Endothelial cell (in vitro differentiated cells): ENCODE data around the gene TSPAN10. TPM values are rescaled to one million over a fixed set of nuclear protein-coding genes. Genes with fewer than 3 reads are reported as not detected.

Experiments
- DNase-seq: peaks from one replicate; pipeline ENCODE4 v3.0.0; 2021; ENCODE audit warnings: low spot score
- H3K27ac Mint-ChIP-seq: one replicate; pipeline ENCODE4 v1.8.0; 2021; ENCODE audit warnings: mixed read lengths, inconsistent platforms; ENCODE audit not compliant: unreplicated experiment
- H3K27me3 Mint-ChIP-seq: one replicate; pipeline ENCODE4 v1.8.0; 2021; ENCODE audit warnings: mild to moderate bottlenecking, moderate library complexity, mixed read lengths, inconsistent platforms; ENCODE audit not compliant: unreplicated experiment
- H3K36me3 Mint-ChIP-seq: one replicate; pipeline ENCODE4 v1.8.0; 2021; ENCODE audit warnings: mild to moderate bottlenecking, low read depth, mixed read lengths, inconsistent platforms; ENCODE audit not compliant: unreplicated experiment
- H3K4me1 Mint-ChIP-seq: one replicate; pipeline ENCODE4 v1.8.0; 2021; ENCODE audit warnings: mild to moderate bottlenecking, mixed read lengths, inconsistent platforms; ENCODE audit not compliant: unreplicated experiment
- H3K4me3 Mint-ChIP-seq: one replicate; pipeline ENCODE4 v1.8.0; 2021; ENCODE audit warnings: mild to moderate bottlenecking, mixed read lengths, inconsistent platforms; ENCODE audit not compliant: unreplicated experiment
- H3K9me3 Mint-ChIP-seq: one replicate; pipeline ENCODE4 v1.8.0; 2021; ENCODE audit warnings: mixed read lengths, inconsistent platforms; ENCODE audit not compliant: unreplicated experiment
- total RNA-seq: library from RNA; stranded (reverse); fragmentation: NEBNext Ultra II Directional; extraction: Animal tissue kit (Norgen Biotek cat#: 25700); gene quantifications from one replicate; pipeline ENCODE4 v1.2.1, GENCODE V29; 2021; ENCODE audit not compliant: unreplicated experiment
- TF ChIP-seq, protein P1 (sequence below): fragments of 200-600 bp; sonication (generic); IDR thresholded peaks from one replicate; pipeline ENCODE4 v1.5.0; 2021; ENCODE audit warnings: antibody characterized with exemption; ENCODE audit not compliant: unreplicated experiment

The TSPAN10 gene
- total RNA-seq, 1 donor from 2014 or later: 2.5 TPM

DNA sequence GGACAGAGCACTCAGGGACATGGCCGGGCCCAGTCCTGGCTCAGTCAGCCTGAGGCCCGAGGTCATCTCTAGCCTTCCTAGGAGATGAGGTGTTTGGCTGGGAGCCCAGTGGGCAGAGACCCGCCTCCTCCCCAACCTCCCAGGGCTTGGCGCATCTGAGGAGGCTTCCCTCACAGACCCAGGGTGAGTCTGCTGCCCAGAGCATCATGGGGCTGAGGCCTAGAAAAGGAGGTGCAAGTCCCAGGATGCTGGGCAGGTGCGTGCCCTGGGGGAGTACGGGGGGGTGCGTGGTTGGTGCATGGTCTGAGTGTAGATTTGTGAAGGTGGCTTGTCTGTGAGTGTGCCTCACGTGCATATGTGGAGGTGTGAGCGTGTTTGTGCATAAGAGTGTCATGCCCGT is 14.7 kb downstream of the TSPAN10 start:
- Mint-ChIP-seq H3K9me3 (no peaks in the 10 kb centered on the region), H3K27ac (no peak overlapping the region), H3K4me3 (peak overlapping the region; percentile 31)

DNA sequence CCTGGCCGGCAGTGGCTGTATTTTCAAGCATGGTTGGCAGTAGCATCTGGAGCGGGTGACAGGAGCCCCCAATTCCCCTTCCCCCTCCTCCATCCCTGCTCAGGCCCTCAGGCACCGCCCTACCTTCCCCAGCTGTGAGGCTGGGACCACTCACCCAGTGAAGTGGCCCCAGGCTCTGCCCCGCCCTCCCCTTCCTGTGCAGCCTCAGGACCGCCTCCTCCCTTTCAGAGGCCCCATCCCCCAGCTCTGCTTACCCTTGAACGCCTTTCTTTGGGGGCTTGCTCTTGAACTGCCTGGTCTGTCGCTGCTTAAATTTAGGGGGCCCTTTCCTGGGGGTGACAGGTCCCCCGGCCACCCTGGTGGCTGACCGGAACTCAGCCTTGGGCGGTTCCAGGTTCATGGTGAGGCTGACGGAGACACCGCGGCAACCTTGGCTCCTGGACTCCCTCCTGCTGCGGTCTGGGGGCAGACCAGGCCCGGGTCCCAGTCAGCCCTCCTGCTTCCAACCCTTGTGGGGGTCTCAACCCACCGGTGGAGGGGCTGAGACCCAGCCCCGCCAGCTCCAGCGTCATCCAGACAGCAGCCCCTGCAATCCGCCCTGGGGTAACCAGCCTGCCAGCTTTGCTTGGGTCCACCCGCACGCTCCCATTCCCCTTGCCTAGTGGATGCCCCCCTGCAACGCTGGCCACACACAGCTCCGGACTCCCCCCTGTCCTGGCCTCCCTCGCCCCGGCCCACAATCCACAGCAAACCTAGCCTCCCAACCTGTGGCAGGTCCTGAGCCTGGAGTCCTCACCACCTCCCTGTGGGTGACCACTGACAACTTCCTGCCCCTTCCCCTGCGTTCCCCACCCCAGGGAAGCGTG is 16.1 kb downstream of the TSPAN10 start:
- no peak for DNase-seq
- Mint-ChIP-seq H3K4me3 (no peak overlapping the region), H3K27ac (no peak overlapping the region), H3K4me1 (peaks cover 10% of the 10 kb centered on the region), H3K36me3 (no peaks in the 10 kb centered on the region), H3K27me3 (peaks cover 15% of the 10 kb centered on the region), H3K9me3 (no peaks in the 10 kb centered on the region)
- TF ChIP-seq, protein P1, sequence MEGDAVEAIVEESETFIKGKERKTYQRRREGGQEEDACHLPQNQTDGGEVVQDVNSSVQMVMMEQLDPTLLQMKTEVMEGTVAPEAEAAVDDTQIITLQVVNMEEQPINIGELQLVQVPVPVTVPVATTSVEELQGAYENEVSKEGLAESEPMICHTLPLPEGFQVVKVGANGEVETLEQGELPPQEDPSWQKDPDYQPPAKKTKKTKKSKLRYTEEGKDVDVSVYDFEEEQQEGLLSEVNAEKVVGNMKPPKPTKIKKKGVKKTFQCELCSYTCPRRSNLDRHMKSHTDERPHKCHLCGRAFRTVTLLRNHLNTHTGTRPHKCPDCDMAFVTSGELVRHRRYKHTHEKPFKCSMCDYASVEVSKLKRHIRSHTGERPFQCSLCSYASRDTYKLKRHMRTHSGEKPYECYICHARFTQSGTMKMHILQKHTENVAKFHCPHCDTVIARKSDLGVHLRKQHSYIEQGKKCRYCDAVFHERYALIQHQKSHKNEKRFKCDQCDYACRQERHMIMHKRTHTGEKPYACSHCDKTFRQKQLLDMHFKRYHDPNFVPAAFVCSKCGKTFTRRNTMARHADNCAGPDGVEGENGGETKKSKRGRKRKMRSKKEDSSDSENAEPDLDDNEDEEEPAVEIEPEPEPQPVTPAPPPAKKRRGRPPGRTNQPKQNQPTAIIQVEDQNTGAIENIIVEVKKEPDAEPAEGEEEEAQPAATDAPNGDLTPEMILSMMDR: no peak

More for the DNA sequence above, 14.7 kb downstream of the TSPAN10 start:
- TF ChIP-seq, protein P1: no peak
- no peak for DNase-seq
- Mint-ChIP-seq H3K36me3 (no peaks in the 10 kb centered on the region), H3K27me3 (peaks cover 23% of the 10 kb centered on the region), H3K4me1 (peaks cover 2% of the 10 kb centered on the region)

DNA sequence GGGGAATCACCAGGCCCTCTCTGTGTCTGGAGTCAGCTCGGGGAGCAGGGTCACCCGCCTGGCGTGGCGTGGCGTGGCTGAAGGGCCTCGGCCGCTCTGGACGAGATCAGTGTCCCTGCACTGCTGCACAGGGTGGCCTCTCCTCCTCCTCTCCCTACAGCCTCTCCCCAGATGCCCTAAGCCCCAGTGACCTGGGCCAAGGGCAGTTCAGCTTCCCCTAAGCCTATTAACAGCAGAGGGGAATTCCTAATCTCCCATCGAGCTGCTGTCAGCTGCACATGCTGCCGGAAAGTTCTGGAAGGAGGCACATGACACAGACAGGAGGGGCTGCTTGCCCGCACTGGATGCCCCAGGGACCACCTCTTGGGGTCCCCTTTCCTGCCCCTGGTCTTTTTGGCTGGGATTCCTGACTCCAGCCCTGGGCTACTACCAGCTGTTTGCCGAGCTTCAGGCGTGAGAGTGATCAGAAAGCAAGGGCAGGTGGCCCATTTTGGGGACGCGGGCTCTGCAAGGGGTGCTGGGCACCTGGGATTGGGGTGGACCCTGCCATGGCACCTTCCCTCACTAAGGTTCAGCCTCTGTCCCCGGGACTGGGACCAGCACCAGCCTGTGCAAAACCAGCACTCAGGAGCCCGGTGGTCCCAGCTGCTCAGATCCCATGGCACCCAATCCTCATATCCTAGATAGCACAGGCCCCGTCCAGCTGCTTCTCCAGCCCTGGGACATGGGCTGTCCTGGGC is 18.6 kb downstream of the TSPAN10 start:
- no peak overlapping the region for H3K4me3 Mint-ChIP-seq
- H3K36me3 Mint-ChIP-seq: no peaks in the 10 kb centered on the region
- peaks cover 12% of the 10 kb centered on the region for H3K27me3 Mint-ChIP-seq
- DNase-seq: no peak
- no peak overlapping the region for H3K27ac Mint-ChIP-seq
- no peaks in the 10 kb centered on the region for H3K9me3 Mint-ChIP-seq
- TF ChIP-seq, protein P1: no peak
- H3K4me1 Mint-ChIP-seq: peaks cover 10% of the 10 kb centered on the region

- peaks cover 12% of the 10 kb centered on the region for H3K27me3 Mint-ChIP-seq
- H3K36me3 Mint-ChIP-seq: no peaks in the 10 kb centered on the region
- no peaks in the 10 kb centered on the region for H3K9me3 Mint-ChIP-seq
Observed at GRCh38 chr17:81656118-81656743, 19.2 kb downstream of the TSPAN10 start, which contains the start of gene PDE6G. Gene PDE6G (minus strand): TSS chr17:81656542. CDS start chr17:81653305, 3,237 bp downstream.

More at GRCh38 chr17:81656118-81656743, 19.2 kb downstream of the TSPAN10 start, which contains the start of gene PDE6G:
- no peak for DNase-seq
- Mint-ChIP-seq H3K4me1 (peaks cover 10% of the 10 kb centered on the region), H3K27ac (no peak within 1 kb of the TSS), H3K4me3 (no peak within 1 kb of the TSS)
- TF ChIP-seq, protein P1: no peak
